GM18519 (cell line): ENCODE data around the gene DHRS7B.
"Not testable (repeated sequence)": the region's sequence is repeated elsewhere in the genome, so short reads cannot be mapped to it uniquely, and the experiment has no call there.

Experiments used
- ATAC-seq: cut with Tn5 transposase; IDR thresholded peaks from one replicate; pipeline ENCODE4 v1.9.1; 2021; ENCODE audit warnings: mild to moderate bottlenecking, moderate library complexity; ENCODE audit not compliant: unreplicated experiment, low FRiP score

Gene DHRS7B, protein sequence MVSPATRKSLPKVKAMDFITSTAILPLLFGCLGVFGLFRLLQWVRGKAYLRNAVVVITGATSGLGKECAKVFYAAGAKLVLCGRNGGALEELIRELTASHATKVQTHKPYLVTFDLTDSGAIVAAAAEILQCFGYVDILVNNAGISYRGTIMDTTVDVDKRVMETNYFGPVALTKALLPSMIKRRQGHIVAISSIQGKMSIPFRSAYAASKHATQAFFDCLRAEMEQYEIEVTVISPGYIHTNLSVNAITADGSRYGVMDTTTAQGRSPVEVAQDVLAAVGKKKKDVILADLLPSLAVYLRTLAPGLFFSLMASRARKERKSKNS

DNA sequence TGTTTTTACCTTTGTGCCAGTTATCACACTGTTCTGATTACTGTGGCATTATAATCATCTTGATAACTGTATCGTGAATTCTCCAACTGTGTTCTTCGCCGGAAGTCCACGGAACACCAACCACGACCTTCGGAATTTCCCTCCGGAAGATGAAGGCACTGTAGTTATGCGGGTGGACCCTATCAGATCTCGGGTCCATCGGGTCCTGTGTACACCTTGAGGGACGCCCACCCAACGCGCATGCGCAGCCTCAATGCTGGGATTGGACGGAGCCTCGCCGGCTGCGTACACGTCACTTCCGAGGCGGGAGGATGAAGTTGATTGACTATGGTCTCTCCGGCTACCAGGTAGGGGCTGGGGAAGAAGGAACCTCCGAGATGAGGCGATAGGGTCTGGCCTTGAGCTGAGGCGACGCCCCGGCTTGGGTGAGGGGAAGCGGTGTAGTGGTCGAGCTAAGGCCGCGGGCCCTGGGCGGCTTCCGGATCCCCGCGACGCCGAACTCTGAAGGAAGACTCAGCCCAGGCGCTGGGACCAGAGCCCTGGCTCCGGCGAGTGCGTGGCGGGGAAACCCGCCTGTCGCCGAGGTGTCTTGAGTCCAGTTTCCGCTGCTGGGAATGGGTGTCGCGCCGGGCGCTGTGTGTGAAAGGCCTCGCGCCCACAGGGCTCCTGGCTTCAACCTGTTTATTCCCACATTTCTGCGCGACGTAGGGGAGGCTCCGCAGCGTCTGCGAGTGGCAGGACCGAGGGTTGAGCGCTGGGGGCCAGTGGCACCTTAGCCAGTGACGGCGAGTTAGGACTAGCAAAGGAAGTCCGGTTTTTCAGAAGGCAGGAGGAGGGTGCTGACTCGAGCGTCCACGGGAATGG, at the start of gene DHRS7B:
Gene DHRS7B (plus strand): TSS at position 320 of the 864 bp plus-strand sequence. CDS start 8 bp downstream, at position 328.
- ATAC-seq: peak; percentile 86

DNA sequence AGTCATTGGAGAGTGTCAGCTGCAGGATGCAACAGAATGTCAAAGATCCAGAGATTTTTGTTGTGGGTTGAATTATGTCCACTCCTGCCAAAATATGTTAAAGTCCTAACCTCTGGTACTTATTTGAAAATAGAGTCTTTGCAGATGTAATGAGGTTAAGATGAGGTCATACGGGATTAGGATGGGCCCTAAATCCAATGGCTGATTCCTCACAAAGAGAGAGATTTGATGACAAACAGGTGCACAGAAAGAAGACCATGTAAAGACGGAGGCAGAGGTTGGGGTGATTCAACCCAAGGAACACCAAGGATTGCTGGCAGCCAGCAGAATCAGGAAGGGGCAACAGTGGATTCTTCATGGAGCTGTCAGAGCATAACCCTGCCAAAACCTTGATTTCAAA, 49.5 kb upstream of the DHRS7B start:
- no peak for ATAC-seq

DNA sequence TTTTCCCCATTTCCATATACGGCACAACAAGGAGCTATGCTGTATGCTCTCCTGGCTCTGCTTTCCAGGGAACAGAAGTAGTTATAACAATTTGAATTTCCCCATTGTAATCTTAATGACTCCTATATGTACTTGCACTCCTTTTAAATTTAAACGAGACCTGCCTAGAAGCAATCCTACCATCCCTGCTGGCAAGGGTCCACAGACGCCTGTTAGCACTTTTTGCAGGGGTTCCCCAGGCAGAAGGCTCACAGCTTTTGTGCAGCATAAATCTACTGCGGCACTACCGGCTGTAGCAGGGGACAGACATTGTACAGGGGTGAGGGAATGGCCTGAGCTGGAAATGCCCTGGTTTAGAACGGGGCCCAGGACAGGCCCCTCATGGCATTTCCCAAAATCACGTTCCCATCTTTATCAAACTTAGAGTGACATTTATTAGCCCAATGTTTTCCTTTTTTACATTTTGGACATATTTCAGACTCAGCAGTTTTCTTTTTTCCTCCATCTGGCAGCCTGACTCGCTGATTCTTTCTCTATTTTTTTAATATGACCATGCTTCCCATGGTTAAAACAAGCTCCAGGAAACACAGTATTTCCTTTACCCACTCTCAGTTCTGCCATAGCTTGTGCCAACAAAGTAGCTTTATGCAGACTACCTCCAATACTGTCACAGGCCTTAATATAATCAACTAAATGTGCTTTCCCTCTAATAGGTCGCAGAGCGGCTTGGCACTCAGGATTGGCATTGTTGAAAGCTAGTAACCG, 48.6 kb upstream of the DHRS7B start:
- no peak for ATAC-seq

DNA sequence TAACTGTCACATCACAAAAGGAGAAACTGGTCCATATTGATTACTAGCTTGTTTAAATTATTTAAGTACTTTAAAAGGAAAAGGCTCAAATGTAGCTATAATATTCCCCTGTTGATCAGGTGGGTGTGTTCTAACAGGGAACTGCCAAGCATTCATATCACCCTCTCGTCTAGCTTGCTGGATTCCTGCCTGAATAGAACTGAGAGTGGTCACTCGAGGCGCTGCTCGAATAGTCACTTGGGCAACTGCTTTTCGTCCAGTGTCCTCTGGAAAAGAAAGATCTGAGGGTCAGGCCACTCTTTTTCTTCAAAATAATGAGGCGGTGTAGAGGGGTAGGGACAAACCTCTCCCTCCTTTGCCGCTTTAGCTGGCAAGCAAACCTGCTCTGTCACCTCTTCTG, 47.6 kb upstream of the DHRS7B start:
- no peak for ATAC-seq

DNA sequence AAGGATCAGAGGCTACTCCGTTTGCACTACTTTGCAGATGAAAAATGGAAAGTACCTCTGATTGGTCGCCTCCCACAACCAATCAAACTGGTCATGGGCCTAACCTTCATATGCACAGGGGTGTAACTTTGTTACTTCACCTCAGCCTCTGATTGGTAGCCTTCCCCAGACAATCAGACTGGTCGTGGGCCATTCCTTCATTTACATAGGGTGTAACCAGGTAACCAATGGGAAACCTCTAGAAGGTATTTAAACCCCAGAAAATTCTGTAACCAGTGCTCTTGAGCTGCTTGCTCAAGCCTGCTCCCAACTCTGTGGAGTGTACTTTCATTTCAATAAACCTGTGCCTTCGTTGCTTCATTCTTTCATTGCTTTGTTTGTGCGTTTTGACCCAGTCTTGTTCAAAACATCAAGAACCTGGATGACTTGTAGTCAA, 44.7 kb upstream of the DHRS7B start:
- no peak for ATAC-seq

DNA sequence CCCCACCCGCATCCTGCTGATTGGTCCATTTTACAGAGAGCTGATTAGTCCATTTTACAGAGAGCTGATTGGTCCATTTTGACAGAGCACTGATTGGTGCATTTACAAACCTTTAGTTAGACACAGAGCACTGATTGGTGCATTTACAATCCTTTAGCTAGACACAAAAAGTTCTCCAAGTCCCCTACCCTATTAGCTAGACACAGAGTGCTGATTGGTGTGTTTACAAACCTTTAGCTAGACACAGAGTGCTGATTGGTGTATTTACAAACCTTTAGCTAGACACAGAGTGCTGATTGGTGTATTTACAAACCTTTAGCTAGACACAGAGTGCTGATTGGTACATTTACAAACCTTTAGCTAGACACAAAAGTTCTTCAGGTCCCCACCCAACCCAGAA, 41.5 kb upstream of the DHRS7B start:
- ATAC-seq: not testable (repeated sequence)

DNA sequence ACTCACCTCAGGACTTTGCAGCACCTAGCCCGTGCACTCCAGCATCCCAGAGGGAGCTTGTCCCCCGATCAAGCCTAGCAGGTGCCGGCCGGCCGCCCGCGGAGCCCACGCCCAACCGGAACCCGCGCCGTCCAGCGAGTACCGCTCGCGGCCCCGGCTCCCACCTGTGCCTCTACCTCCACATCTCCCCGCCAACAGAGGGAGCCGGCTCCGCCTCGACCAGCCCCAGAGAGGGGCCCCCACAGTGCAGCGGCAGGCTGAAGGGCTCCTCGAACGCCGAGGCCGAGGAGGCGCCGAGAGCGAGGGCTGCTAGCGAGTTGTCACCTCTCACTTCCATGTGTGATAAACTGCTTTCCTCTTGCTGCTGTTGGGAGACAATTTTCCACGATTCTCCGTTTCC, 41.1 kb upstream of the DHRS7B start:
- no peak for ATAC-seq

DNA sequence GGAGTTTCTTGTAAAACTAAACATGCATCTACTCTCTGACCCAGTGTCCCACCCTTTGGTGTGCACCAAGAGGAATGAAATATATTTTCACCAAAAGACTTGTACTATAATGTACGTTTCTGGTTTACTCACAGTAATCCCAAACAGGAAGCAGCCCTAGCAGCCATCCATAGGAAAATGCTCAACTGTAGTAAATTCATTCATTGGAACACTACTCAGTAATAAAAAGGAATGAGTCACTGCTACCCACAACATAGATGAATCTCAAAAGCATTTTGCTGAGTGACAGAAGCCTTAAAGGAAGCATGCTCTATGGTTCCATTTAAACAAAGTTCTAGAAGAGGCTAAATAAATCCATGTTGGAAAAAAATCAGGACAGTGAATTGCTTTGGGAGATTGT, 37.6 kb upstream of the DHRS7B start:
- ATAC-seq: no peak

DNA sequence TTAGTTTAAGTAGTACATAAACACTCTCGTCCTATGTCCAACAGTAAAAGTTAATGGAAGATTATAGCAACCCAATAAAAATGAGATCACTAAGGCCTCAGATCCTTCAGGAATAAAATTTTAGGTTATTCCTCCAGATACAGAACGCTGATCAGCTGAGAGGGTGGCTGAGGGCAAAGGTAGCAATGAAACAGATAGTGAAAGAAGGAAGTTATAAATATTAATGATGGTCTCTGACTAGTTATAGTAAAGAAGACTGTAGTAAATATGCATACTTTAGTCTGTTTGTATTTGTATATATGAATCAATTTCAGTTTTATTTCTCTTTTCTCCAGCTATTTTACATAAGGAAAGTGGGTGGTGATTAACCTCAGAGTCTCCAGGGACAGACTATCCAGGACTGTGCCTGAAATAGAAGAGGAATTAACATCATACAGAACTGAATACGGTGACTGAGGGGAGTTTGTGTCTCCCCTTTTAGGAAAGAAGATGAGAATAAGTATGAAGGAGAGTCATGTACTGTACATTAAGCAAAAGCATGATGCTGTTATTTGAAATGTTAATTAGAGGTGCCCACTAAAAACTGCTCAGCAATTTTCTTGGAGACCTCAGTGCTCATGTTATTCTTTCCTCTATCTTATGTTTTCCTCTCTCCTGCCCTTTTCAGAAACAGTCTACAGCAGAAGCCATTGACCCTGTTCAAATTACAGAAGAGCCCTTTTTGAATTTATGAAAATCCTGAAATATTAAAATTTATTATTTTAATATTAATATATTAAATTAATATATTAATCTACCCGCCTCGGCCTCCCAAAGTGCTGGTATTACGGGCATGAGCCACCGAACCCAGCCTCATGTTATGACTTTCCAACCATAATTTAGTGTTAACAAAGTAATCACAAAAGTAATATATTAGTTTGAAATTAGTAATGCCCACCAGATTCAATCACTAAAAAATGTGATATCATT, 36.5 kb upstream of the DHRS7B start:
- ATAC-seq: no peak

DNA sequence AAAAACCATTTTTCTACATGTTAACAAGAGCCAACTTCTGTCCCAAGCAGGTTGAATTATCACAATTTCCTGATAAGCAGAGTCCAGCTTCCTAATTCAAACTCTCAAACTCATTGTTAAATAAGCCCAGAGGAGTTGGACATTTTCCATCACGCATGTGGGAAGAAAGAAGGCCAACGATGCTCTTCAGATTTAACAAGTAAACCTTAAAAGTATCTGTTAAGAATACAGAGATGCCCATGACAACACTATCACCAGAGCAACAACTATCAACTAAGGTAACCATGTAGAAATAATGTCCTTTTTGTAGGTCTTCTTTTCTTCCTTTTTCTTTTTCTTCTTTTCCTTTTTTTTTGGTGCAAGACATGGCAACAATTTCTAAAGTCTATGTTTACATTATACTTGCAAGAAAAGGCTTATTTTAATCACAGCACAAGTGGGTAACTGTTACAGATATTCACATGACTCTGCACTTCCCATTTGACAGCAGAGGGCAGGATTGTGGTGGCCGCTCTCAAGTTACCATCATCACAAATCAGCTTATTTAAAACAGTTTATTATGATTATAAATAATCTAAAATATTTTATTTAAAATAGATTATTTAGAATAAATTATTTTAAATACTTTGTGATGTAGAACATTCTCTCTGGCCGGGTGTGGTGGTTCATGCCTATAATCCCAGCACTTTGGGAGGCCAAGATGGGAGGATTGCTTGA, 35.7 kb upstream of the DHRS7B start:
- no peak for ATAC-seq

DNA sequence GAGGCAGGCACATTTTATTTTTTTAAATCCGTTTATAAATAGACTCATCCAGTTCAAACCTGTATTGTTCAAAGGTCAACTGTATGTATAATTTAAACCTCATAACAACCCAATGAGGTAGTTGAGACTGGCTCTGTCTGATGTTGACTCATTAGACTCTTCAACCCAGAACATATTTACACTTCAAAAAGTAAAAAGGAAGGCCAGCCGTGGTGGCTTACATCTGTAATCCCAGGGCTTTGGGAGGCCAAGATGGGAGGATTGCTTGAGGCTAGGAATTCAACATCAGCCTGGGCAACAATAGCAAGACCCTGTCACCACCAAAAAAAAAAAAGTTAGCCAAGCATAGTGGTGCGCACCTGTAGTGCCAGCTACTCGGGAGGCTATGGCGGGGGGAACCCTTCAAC, 32.5 kb upstream of the DHRS7B start:
- no peak for ATAC-seq

DNA sequence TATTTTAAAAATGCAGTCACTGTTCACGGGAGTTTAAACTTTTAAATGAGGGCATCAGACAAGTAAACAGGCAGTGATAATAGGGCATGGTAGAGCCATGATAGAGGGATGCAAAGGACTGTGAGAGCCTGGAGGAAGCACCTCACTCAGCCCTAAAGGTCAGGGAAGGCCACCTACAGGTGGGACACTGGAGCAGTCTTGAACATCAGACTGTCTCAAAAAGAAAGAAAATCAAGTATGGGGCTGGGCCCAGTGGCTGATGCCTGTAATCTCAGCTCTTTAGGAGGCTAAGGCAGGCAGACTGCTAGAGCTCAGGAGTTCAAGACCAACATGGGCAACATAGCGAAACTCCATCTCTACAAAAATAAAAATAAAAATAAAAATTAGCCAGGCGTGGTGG, 31.0 kb upstream of the DHRS7B start:
- no peak for ATAC-seq

DNA sequence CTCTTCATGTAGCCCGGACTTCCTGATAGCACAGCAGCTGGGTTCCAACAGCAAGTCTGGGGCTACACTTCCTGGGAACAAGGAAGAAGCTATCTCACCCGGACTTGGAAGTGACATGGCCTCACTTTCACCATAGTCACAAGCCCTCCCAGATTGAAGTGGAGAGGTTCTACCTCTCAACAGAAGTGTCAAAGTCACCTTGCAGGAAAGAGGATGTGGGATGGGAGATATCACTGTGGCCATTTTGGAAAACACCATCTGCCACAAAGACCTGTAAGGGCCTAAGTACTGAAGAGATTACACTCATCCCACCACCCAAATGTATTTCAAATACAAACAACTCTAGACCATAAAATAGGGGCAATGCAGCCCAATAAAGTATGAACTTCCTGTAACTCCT, 29.9 kb upstream of the DHRS7B start:
- no peak for ATAC-seq

DNA sequence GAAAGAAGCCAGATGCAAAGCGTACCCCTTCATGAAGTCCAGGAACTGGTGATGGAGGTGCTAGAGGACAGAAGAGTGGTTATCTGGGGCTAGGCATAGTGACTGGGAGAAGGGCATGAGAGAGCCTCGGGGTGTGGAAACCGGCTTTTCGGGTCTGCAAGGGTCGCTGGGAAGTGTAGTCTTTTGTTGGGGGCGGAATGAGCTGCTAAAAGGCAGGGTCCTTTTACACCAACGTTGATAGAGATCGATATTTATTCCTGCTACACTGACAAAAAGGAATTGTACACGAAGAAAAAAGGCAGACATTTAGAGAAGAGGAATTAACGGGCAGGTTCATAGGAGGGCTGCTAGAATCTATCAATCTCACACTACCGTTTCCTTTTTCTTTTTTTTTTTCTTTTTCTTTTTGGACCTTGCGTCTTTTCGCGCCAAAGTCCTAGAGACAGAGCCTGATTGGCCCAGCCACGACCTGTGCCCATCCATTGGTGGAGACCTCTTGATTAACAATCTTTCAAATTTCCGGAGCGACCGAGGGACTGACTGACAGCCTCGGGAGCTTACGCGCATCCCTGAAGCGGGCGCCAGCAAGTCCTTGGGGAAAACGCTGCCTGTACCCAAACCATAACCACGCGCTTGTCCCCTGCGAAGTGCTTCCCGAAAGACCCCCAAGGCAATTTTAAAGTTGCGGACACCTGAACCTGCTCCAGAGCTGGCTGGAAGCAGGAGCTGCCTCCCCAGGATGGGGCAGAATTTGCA, 27.7 kb upstream of the DHRS7B start:
- peak; percentile 84 for ATAC-seq

DNA sequence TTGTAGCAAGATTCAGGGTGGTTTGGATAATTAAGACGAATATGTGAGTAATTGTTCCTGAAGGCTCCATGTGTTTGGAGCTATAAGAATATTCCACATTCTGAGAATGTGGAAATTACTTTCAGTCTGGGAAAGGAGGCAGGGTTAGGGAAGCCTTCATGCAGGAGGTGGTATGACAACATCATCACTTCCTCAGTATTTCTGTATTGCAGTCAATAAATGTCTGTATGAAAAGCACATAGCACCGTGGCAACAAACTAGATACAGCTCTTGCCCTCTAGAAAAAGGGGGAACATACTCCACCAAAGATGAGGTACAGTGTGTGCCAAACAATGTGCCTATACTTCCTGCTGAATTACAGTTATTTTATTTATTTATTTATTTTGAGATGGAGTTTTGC, 26.1 kb upstream of the DHRS7B start:
- ATAC-seq: no peak

DNA sequence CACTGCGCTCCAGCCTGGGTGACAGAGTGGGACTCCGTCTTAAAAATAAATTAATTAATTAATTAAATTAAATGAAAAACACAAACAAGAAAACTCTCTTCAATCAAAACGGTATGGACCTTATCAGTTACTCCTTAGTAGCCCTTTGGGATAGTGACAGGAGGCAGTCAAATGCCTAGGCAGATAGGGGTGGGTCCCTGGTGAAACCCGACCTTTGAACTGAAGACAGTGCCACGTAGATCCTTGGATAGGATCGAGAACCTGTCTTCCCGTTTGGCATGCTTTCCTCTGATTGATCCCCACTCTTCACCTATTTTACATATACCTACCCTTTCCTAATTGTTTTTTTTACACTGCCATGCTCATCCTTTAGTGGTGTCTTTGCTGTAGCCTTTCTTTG, 22.2 kb upstream of the DHRS7B start:
- no peak for ATAC-seq

DNA sequence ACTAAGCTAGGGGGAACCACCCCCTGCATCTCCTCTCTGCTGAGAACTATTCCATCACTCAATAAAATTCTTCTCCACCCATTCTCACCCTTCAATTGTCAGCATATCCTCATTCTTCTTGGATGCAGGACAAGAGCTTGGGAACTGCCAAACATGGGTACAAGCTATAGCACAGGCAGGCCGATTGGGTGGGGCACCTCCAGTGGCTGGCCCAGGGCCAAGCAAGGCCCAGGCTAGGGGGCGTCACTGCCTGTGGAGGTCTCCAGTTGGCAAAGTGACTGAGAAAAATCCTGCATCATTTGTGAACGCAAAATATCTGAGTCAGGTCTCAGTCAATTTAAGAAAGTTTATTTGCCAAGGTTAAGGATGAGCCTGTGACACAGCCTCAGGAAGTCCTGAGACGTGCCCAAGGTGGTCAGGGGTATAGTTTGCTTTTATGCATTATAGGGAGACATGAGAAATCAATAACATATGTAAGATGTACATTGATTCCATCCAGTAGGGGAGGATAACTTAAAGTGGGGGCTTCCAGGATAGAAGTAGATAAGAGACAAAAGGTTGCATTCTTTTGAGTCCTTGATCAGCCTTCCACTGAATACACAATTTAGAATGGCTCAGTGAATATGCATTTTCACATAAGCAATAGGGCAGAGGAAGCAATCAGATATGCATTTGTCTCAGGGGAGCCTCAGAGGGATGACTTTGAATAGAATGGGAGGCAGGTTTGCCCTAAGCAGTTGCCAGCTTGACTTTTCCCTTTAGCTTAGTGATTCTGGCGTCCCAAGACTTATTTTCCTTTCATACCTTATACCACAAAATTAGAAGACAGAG, 21.5 kb upstream of the DHRS7B start:
- no peak for ATAC-seq

DNA sequence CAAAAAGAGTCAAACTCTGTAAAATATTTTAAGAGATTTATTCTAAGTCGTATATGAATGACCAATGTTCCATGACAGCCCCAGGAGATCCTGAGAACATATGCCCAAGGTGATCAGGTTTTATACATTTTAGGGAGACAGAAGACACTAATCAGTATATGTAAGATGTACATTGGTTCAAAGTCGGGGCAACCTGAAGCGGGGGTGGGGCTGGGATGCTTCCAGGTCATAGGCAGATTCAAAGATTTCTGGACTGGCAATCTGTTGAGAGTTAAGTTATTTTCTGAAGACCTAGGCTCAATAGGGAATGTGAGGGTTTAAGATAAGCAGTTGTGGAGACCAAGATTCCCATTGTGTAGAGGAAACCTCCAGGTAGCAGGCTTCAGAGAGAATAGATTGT, 20.4 kb upstream of the DHRS7B start:
- no peak for ATAC-seq
